ENCODE results near the gene ANGPTL2. TPM values are rescaled to one million over a fixed set of nuclear protein-coding genes. Genes with fewer than 3 reads are reported as not detected.

The ANGPTL2 gene
- total and polyA plus RNA-seq, 9 of the 15 experiments (the other 6 are each of a cell fraction or from before 2014, with no cell fraction given): not detected

DNA sequence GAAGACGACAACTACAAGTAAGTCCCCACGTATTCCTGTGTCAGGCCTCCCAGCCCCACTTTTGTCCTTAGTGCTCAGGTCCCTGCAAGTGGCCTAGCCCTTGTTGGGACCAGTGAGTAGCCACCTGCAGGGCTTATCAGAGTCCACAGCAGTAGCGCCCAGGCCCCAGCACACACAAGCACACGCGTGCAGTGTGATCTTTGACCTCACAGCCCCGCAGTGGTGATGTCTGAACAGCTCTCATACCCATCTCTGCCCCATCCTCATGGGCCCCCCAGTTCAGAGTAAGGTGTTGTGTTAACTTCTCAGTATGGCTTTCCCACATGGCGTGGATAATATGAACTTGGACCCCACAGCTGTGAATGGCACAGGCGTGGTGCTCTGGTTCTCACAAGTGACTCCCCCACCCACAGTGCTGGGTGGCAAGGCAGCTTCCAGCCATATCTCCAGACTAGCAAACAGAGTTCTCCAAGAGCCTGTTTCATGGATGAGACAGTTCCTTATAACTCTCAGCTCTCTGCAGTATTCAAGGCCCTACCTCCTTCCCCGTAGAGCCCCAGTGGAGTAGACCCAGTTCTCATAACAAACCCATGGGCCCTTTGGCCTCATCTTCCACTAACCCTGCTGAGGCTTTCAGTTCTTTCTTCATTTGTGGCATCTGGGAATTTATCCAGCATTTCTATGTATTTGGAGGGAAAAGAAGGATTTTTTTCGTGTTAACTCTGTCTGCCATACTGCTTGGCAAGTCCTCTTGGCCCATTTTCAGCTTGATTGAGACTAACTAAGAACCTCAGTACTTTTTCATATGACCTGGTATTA is 46.5 kb upstream of the ANGPTL2 start (continued):
- TF ChIP-seq, protein P1, sequence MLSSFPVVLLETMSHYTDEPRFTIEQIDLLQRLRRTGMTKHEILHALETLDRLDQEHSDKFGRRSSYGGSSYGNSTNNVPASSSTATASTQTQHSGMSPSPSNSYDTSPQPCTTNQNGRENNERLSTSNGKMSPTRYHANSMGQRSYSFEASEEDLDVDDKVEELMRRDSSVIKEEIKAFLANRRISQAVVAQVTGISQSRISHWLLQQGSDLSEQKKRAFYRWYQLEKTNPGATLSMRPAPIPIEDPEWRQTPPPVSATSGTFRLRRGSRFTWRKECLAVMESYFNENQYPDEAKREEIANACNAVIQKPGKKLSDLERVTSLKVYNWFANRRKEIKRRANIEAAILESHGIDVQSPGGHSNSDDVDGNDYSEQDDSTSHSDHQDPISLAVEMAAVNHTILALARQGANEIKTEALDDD (IDR thresholded peaks at IDR 0.05): no peak
- 0 out of 2 replicates have a peak, but pooled peaks have one; percentile 28 for TF ChIP-seq KLF16 (IDR thresholded peaks at IDR 0.05)
- no peak for TF ChIP-seq PHB2 (IDR thresholded peaks at IDR 0.05; ENCODE audit: low read depth)
- 0 out of 4 replicates have a peak, but pooled peaks have one; percentile 11 to 43 for TF ChIP-seq KDM1A (IDR thresholded peaks at IDR 0.05)
- TF ChIP-seq, protein P2, sequence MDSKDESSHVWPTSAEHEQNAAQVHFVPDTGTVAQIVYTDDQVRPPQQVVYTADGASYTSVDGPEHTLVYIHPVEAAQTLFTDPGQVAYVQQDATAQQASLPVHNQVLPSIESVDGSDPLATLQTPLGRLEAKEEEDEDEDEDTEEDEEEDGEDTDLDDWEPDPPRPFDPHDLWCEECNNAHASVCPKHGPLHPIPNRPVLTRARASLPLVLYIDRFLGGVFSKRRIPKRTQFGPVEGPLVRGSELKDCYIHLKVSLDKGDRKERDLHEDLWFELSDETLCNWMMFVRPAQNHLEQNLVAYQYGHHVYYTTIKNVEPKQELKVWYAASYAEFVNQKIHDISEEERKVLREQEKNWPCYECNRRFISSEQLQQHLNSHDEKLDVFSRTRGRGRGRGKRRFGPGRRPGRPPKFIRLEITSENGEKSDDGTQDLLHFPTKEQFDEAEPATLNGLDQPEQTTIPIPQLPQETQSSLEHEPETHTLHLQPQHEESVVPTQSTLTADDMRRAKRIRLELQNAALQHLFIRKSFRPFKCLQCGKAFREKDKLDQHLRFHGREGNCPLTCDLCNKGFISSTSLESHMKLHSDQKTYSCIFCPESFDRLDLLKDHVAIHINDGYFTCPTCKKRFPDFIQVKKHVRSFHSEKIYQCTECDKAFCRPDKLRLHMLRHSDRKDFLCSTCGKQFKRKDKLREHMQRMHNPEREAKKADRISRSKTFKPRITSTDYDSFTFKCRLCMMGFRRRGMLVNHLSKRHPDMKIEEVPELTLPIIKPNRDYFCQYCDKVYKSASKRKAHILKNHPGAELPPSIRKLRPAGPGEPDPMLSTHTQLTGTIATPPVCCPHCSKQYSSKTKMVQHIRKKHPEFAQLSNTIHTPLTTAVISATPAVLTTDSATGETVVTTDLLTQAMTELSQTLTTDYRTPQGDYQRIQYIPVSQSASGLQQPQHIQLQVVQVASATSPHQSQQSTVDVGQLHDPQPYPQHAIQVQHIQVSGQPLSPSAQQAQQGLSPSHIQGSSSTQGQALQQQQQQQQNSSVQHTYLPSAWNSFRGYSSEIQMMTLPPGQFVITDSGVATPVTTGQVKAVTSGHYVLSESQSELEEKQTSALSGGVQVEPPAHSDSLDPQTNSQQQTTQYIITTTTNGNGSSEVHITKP (IDR thresholded peaks at IDR 0.05; ENCODE audit: partially characterized antibody): peak; percentile 43
- peak; percentile 89 for TF ChIP-seq CBFA2T2 (conservative IDR thresholded peaks at IDR 0.05)
- TF ChIP-seq, protein P3, sequence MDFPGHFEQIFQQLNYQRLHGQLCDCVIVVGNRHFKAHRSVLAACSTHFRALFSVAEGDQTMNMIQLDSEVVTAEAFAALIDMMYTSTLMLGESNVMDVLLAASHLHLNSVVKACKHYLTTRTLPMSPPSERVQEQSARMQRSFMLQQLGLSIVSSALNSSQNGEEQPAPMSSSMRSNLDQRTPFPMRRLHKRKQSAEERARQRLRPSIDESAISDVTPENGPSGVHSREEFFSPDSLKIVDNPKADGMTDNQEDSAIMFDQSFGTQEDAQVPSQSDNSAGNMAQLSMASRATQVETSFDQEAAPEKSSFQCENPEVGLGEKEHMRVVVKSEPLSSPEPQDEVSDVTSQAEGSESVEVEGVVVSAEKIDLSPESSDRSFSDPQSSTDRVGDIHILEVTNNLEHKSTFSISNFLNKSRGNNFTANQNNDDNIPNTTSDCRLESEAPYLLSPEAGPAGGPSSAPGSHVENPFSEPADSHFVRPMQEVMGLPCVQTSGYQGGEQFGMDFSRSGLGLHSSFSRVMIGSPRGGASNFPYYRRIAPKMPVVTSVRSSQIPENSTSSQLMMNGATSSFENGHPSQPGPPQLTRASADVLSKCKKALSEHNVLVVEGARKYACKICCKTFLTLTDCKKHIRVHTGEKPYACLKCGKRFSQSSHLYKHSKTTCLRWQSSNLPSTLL (IDR thresholded peaks at IDR 0.05): no peak
- TF ChIP-seq ETV5 (CRISPR knock-in tag; IDR thresholded peaks at IDR 0.05; ENCODE audit: low read depth): peak; percentile 69; the same call in 1 of the 2 replicates
- TF ChIP-seq, protein P4, sequence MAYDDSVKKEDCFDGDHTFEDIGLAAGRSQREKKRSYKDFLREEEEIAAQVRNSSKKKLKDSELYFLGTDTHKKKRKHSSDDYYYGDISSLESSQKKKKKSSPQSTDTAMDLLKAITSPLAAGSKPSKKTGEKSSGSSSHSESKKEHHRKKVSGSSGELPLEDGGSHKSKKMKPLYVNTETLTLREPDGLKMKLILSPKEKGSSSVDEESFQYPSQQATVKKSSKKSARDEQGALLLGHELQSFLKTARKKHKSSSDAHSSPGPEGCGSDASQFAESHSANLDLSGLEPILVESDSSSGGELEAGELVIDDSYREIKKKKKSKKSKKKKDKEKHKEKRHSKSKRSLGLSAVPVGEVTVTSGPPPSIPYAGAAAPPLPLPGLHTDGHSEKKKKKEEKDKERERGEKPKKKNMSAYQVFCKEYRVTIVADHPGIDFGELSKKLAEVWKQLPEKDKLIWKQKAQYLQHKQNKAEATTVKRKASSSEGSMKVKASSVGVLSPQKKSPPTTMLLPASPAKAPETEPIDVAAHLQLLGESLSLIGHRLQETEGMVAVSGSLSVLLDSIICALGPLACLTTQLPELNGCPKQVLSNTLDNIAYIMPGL (CRISPR knock-in tag; IDR thresholded peaks at IDR 0.05): no peak
- peak; percentile 34 to 51; a peak in 2 of 4 replicates for TF ChIP-seq TRIM24 (IDR thresholded peaks at IDR 0.05)
- no peak for TF ChIP-seq NFATC3 (IDR thresholded peaks at IDR 0.05)
- TF ChIP-seq ARID1B (IDR thresholded peaks at IDR 0.05): peak; percentile 80
- TF ChIP-seq NCOR1 (IDR thresholded peaks at IDR 0.05): peak; percentile 77
- TF ChIP-seq SMC3 (conservative IDR thresholded peaks at IDR 0.05; ENCODE audit: insufficient read depth, low read depth, low read length): no peak
- no peak for TF ChIP-seq NR2C2 (CRISPR knock-in tag; IDR thresholded peaks at IDR 0.05)
- peak; percentile 31; the same call in 1 of the 2 replicates for TF ChIP-seq NR2C2 (tag; IDR thresholded peaks at IDR 0.05)
- peak; percentile 66; the same call in 1 of the 2 replicates for TF ChIP-seq BHLHE40 (IDR thresholded peaks at IDR 0.05; ENCODE audit: low read length)
- peak; percentile 80 for TF ChIP-seq GATA2 (CRISPR knock-in tag; IDR thresholded peaks at IDR 0.05)
- TF ChIP-seq, protein P5, sequence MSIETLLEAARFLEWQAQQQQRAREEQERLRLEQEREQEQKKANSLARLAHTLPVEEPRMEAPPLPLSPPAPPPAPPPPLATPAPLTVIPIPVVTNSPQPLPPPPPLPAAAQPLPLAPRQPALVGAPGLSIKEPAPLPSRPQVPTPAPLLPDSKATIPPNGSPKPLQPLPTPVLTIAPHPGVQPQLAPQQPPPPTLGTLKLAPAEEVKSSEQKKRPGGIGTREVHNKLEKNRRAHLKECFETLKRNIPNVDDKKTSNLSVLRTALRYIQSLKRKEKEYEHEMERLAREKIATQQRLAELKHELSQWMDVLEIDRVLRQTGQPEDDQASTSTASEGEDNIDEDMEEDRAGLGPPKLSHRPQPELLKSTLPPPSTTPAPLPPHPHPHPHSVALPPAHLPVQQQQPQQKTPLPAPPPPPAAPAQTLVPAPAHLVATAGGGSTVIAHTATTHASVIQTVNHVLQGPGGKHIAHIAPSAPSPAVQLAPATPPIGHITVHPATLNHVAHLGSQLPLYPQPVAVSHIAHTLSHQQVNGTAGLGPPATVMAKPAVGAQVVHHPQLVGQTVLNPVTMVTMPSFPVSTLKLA (conservative IDR thresholded peaks at IDR 0.05): peak in 1 of 2 experiments; percentile 37; a peak in 1 of 4 replicates

All from K562 (cell line).